Lower leg skin (tissue), 4 donors: Measurements from ENCODE around the gene GAL3ST1. TPM values are rescaled to one million over a fixed set of nuclear protein-coding genes. Genes with fewer than 3 reads are reported as not detected.

Source experiments
- DNase-seq, 2 donors: peaks; one replicate each; pipeline ENCODE4 v3.0.0-alpha.2; 2019; ENCODE audit warnings: low spot score in 2 of 2
- H3K4me3 ChIP-seq: fragments of 200-600 bp; sonication (generic); 2 replicates; pipeline ENCODE4 v1.5.1; 2017; ENCODE audit warnings: mild to moderate bottlenecking, low read depth; ENCODE audit not compliant: poor library complexity, severe bottlenecking
- POLR2A ChIP-seq, 2 donors: fragments of 450-650 bp; IDR thresholded peaks; one replicate each; pipeline ENCODE4 v1.6.1; 2016 to 2017; ENCODE audit warnings: antibody characterized with exemption in 2 of 2, mild to moderate bottlenecking in 1 of 2, moderate library complexity in 1 of 2
- WGBS, 2 donors: methylation state at CpG; one replicate each; pipeline ENCODE4 v1.1.5; 2018; 5-methylcytosine and 5-hydroxymethylcytosine counted together
- intact Hi-C: fragments of 100-400 bp; cut with DNase I; formaldehyde crosslinking; loops from one replicate; pipeline ENCODE4 v1.15.0; 2023; ENCODE audit warnings: low total_unique reads
- total RNA-seq, 4 donors: library from RNA; depleted of rRNA; stranded (reverse); fragments of >200 nt; gene quantifications; one replicate each; pipeline ENCODE4 v1.1.0, GENCODE V29; 2016
- TF ChIP-seq, protein P1 (sequence below), 3 donors: fragments of 450-650 bp; IDR thresholded peaks; one replicate each; pipeline ENCODE4 v1.5.1; 2016; ENCODE audit warnings: antibody characterized with exemption in 3 of 3, mild to moderate bottlenecking in 3 of 3, moderate library complexity in 2 of 3

Gene GAL3ST1
- total RNA-seq, 4 donors from 2014 or later = 0.61 to 6.4 (median 1.9) TPM

DNA sequence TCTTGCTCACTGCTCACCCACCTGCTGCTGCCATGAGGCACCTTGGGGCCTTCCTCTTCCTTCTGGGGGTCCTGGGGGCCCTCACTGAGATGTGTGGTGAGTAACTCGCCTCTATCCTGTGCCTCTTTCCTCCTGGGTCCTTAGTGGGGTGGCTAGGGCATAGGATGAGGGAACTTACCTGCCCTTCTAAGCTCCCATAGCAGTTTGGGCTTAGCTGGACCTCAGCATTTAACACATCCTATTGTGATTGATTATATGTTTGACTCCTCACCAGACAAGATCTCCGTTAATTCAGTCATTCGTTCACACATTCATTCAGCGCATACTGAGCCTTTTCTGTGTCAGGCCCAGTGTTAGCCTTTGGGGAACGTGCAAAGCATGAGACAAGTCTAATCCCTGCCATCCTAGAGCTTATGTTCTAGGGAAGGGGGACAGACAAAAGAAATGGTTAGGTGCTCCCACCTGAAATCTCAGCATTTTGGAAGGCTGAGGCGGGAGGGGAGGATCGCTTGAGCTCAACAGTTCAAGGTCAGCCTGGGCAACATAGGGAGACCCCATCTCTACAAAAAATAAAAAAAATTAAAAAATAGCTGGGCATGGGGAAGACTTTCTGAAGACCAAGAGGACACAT is 33.0 kb upstream of the GAL3ST1 start:
- peak overlapping the region; percentile 47 for H3K4me3 ChIP-seq
- 76 to 80% methylated on average over 7 of the region's 7 CpGs for WGBS, 2 donors
- TF ChIP-seq POLR2A (IDR thresholded peaks at IDR 0.05) = no peak
- intact Hi-C loops = no loop called here
- no peak for DNase-seq

- 1 to 3% methylated on average over 17 to 24 of the region's 24 CpGs for WGBS, 2 donors
- intact Hi-C loops = no loop called here
- peak within 1 kb of the TSS; percentile 47 for H3K4me3 ChIP-seq
- TF ChIP-seq POLR2A (IDR thresholded peaks at IDR 0.05) = no peak
- TF ChIP-seq, protein P1, sequence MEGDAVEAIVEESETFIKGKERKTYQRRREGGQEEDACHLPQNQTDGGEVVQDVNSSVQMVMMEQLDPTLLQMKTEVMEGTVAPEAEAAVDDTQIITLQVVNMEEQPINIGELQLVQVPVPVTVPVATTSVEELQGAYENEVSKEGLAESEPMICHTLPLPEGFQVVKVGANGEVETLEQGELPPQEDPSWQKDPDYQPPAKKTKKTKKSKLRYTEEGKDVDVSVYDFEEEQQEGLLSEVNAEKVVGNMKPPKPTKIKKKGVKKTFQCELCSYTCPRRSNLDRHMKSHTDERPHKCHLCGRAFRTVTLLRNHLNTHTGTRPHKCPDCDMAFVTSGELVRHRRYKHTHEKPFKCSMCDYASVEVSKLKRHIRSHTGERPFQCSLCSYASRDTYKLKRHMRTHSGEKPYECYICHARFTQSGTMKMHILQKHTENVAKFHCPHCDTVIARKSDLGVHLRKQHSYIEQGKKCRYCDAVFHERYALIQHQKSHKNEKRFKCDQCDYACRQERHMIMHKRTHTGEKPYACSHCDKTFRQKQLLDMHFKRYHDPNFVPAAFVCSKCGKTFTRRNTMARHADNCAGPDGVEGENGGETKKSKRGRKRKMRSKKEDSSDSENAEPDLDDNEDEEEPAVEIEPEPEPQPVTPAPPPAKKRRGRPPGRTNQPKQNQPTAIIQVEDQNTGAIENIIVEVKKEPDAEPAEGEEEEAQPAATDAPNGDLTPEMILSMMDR (IDR thresholded peaks at IDR 0.05) = no peak
- DNase-seq = peak; percentile 60 to 93
Measured at GRCh38 chr22:30606455-30607299, 32.2 kb upstream of the GAL3ST1 start, which contains the start of gene TCN2. TCN2 (plus strand) TSS chr22:30607174; CDS start chr22:30607332, 158 bp downstream.

DNA sequence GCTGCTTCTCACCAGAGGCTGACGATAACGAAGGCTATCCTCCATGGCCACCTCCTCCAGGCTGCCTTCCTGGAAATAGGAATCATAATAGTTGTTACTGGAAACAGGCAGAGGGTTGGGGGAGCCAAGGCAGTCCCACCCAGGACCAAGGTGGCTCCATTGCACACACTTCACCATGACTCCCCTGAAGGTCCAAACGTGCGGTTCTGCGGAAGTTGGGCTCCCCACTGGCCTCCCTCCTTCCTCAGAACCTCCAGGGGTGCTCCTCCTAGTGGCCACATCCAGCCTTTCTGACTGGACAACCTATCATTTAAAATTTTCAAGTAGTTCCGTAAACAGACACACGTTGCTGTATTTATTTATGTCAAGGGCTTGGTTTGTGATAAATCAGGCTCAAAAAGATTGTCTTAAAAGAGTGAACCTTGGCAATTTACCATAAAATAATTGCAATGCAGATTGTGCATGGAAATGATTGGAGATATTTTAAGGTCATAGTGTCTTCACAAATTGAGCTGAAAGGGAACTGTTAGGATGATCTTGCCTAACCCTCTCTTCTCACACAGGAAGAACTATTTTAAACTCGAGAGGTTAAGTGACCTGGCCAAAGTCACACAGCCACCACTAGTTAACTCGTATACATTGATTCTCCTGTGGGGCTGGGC is 31.1 kb upstream of the GAL3ST1 start:
- no peak overlapping the region for H3K4me3 ChIP-seq
- TF ChIP-seq, protein P1 (IDR thresholded peaks at IDR 0.05) = no peak
- TF ChIP-seq POLR2A (IDR thresholded peaks at IDR 0.05) = no peak
- peak in 1 of 2 donors; percentile 43 for DNase-seq
- WGBS, 2 donors = 25% methylated on average over 9 of the region's 9 CpGs
- intact Hi-C loops = no loop called here

- no peak overlapping the region for H3K4me3 ChIP-seq
- intact Hi-C loops = no loop called here
- no peak for DNase-seq
- TF ChIP-seq, protein P1 (IDR thresholded peaks at IDR 0.05) = no peak
- TF ChIP-seq POLR2A (IDR thresholded peaks at IDR 0.05) = no peak
- WGBS, 2 donors = 90 to 93% methylated on average over 2 of the region's 2 CpGs
Measured at GRCh38 chr22:30604723-30605122, 30.3 kb upstream of the GAL3ST1 start.

- H3K4me3 ChIP-seq = no peak overlapping the region
- no peak for TF ChIP-seq POLR2A (IDR thresholded peaks at IDR 0.05)
- TF ChIP-seq, protein P1 (IDR thresholded peaks at IDR 0.05) = no peak
- WGBS, 2 donors = 74 to 79% methylated on average over 3 of the region's 3 CpGs
- no peak for DNase-seq
- intact Hi-C loops = no loop called here
Measured at GRCh38 chr22:30603801-30604200, 29.3 kb upstream of the GAL3ST1 start.

DNA sequence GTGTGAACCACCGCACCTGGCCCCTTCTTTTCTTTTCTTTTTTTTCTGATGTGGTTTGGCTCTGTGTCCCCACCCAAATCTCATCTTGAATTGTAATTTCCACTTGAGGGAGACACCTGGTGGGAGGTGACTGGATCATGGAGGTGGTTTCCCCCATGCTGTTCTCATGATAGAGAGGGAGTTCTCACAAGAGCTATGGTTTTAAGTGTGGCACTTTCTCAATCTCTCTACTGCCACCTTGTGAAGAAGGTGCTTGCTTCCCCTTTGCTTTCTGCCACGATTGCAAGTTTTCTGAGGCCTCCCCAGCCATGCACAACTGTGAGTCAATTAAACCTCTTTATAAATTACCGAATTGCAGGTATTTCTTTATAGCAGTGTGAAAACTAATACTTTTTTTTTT is 27.6 kb upstream of the GAL3ST1 start:
- H3K4me3 ChIP-seq = no peak overlapping the region
- WGBS, 2 donors = 60 to 64% methylated on average over 3 of the region's 3 CpGs
- intact Hi-C loops = no loop called here

More for the DNA sequence above, 27.6 kb upstream of the GAL3ST1 start:
- DNase-seq = no peak
- no peak for TF ChIP-seq POLR2A (IDR thresholded peaks at IDR 0.05)
- TF ChIP-seq, protein P1 (IDR thresholded peaks at IDR 0.05) = no peak
